Measurements from ENCODE around the gene LRP1B. TPM values are rescaled to one million over a fixed set of nuclear protein-coding genes. Genes with fewer than 3 reads are reported as not detected.

The LRP1B gene
- total RNA-seq, 1 experiment from 2014 or later = 0.17 TPM

DNA sequence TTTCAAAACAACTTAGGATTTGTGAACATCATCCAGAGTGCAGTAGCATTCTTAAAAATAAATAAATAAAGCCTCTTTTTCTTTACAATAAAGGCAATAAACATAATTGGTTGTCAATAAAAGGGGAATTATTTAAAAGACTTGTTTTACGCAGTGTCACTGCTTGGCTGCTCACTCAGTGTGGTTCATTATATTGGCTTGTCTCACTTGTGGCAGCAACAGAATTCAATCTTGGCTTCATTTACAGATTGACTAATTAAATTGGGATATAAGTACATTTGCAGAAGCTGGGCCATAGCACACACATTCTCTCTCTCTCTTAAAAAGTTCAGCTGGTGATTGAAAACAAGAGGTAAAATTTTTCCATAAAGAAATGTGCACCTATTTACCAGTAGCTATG lies 1027.6 kb downstream of the LRP1B start:
- no peak for DNase-seq
- Histone ChIP-seq H3K36me3 (replicated peaks; ENCODE audit: control insufficient read depth, insufficient read depth, low read length) (no peaks in the 10 kb centered on the region), H3K4me3 (ENCODE audit: insufficient read depth, low read depth, low read length) (no peak overlapping the region), H3K27me3 (ENCODE audit: control insufficient read depth, insufficient read depth, low read length) (no peaks in the 10 kb centered on the region)

DNA sequence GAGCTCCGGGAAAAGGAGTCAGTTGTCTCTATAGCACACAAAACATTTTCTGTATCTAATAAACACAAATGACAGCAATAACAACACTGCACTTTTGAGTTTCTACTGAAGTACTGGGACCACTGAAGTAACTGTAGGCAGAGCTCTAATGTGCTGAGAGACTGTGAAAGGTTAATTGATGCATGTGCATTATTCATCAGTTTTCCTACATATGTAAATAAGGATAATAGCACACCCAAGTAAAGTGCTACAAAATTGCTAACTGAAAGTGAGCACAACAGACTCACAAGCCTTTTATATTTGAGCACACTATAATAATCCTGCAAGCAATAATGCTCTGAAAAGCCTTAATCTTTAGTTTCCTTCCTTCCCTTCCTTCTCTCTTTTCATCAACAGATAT lies 1051.6 kb downstream of the LRP1B start:
- no peak for DNase-seq
- Histone ChIP-seq H3K4me3 (ENCODE audit: insufficient read depth, low read depth, low read length) (no peak overlapping the region), H3K27me3 (ENCODE audit: control insufficient read depth, insufficient read depth, low read length) (no peaks in the 10 kb centered on the region), H3K36me3 (replicated peaks; ENCODE audit: control insufficient read depth, insufficient read depth, low read length) (no peaks in the 10 kb centered on the region)

DNA sequence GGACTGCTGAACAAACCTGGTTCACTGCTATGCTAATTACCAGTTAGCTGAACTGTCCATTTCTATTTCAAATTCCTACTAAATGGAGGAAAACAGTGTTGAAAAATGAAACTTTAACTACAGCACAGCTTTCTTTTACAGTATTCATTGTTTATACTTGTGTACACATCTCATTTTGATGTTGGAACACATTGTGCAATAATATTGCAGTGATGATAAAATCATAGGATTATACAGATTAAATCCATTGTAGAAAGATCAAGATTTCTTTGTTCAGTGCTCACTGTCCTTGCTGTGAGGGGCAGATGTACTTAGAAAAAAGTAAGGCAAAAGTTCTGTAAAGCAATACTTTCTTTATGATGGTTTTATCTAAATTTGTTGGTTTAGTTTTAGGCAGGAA lies 1055.1 kb downstream of the LRP1B start:
- H3K36me3 ChIP-seq (replicated peaks; ENCODE audit: control insufficient read depth, insufficient read depth, low read length) = no peaks in the 10 kb centered on the region
- no peaks in the 10 kb centered on the region for H3K27me3 ChIP-seq (ENCODE audit: control insufficient read depth, insufficient read depth, low read length)
- DNase-seq = no peak
- no peak overlapping the region for H3K4me3 ChIP-seq (ENCODE audit: insufficient read depth, low read depth, low read length)

DNA sequence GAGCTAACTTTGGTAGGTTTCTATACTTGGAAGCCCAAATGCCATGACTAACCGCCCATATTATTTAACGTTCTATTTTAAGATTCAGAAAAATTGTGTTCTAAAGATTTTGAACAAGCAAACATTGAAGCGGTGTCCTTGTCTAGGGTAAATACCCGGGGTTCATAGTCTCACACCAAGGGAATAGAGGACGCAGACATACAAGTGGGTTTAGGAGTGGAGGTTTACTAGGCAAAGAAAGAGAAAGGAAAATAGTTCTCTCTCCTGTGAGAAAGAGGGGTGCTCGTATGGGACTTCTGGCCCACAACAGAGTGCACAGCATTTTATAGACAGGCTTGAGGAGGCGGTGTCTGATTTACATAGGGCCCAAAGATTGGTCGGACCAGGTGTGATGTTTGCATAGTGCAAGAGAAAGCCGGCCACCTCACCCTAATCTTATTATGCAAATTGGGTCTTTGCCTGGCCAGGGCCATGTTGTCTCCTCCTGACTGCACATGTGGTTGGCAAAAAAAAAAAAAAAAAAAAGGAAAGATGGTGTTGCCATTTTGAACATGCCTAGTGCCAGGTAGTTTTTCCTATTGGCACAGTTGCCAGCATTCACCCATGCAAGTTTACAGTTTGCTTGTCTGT lies 1062.6 kb downstream of the LRP1B start:
- Histone ChIP-seq H3K27me3 (ENCODE audit: control insufficient read depth, insufficient read depth, low read length) (no peaks in the 10 kb centered on the region), H3K4me3 (ENCODE audit: insufficient read depth, low read depth, low read length) (no peak overlapping the region), H3K36me3 (replicated peaks; ENCODE audit: control insufficient read depth, insufficient read depth, low read length) (no peaks in the 10 kb centered on the region)
- no peak for DNase-seq

DNA sequence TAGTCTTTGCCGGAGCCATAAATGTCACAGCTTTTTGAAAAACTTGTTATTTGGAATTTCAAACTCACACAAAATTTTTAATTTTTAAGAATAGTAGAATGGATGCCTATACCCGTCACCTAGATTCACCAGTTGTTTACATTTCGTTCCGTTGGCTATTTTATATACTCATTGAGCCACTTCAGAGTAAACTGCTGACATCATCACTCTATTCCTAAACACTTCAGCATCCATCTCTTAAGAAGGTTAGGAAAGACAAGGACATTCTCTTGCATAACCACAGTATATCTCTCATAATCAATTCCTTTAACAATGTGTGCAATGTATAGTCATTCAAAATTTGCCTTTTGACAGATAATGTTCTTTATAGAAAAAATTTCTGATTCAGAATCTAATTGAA lies 1065.8 kb downstream of the LRP1B start:
- Histone ChIP-seq H3K36me3 (replicated peaks; ENCODE audit: control insufficient read depth, insufficient read depth, low read length) (no peaks in the 10 kb centered on the region), H3K27me3 (ENCODE audit: control insufficient read depth, insufficient read depth, low read length) (no peaks in the 10 kb centered on the region), H3K4me3 (ENCODE audit: insufficient read depth, low read depth, low read length) (no peak overlapping the region)
- no peak for DNase-seq

DNA sequence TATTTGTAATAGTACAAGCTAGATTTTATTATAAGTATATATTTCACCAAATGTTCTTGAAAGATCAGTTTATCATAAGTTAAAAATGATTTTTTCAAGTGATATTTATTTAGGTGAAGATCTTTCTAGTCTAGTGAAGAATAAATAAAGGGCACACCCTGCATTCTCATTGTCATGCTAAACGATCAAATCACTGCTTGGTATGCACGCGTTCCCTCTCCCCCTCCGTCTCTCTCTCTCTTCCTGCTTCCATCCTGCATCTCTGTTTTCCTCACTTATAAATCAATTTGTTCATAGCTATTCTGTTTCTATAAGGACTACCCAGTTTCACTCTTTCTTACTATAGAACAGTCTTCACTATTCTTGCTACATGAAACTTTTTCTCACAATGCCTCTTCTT lies 1067.4 kb downstream of the LRP1B start:
- no peak overlapping the region for H3K4me3 ChIP-seq (ENCODE audit: insufficient read depth, low read depth, low read length)
- H3K36me3 ChIP-seq (replicated peaks; ENCODE audit: control insufficient read depth, insufficient read depth, low read length) = no peaks in the 10 kb centered on the region
- no peak for DNase-seq
- no peaks in the 10 kb centered on the region for H3K27me3 ChIP-seq (ENCODE audit: control insufficient read depth, insufficient read depth, low read length)

DNA sequence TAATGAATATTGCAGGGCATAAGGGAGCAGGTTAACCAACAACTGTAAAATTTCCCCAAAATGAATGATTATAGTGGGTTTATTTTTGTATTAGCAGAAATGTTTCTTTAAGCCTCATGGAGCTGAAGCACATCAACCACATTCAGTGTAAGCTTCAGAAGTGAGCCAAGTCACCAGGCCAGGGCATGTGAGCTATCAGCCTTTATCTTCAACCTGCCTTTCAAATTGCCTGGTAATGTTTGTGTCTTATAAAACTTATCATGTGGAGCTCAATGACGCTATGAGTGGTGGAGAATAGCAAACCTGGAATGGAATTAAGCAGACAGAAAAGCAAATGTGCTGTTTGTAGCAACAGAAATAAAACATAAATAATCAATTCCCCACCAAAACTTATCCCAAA lies 1068.4 kb downstream of the LRP1B start:
- Histone ChIP-seq H3K36me3 (replicated peaks; ENCODE audit: control insufficient read depth, insufficient read depth, low read length) (no peaks in the 10 kb centered on the region), H3K27me3 (ENCODE audit: control insufficient read depth, insufficient read depth, low read length) (no peaks in the 10 kb centered on the region)
- no peak for DNase-seq

DNA sequence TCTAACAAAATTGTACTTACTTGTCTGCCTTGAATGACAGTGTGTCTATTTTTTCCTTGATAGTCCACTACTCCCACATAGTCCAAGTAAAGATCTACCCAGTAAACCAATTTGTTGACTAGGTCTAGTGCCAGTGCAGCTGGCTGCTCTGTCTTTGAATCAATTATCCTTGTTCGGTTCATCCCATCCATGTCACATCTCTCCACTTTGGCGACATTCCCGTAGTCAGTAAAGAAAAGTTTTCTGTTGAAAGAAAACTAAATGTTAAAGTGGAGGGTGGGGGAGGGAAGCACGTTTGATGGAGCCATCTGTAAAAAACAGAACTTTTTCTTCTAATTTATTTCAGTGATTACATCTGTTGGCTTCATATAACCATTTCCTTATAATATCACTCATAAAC lies 1068.8 kb downstream of the LRP1B start:
- DNase-seq = no peak
- Histone ChIP-seq H3K27me3 (ENCODE audit: control insufficient read depth, insufficient read depth, low read length) (no peaks in the 10 kb centered on the region), H3K36me3 (replicated peaks; ENCODE audit: control insufficient read depth, insufficient read depth, low read length) (no peaks in the 10 kb centered on the region), H3K4me3 (ENCODE audit: insufficient read depth, low read depth, low read length) (no peak overlapping the region)

More for the DNA sequence above, 1068.4 kb downstream of the LRP1B start:
- H3K4me3 ChIP-seq (ENCODE audit: insufficient read depth, low read depth, low read length) = no peak overlapping the region

- Histone ChIP-seq H3K4me3 (ENCODE audit: insufficient read depth, low read depth, low read length) (no peak overlapping the region), H3K27me3 (ENCODE audit: control insufficient read depth, insufficient read depth, low read length) (no peaks in the 10 kb centered on the region), H3K36me3 (replicated peaks; ENCODE audit: control insufficient read depth, insufficient read depth, low read length) (no peaks in the 10 kb centered on the region)
- DNase-seq = no peak
These were observed 1072.3 kb downstream of the LRP1B start for GRCh38 chr2:141058556-141058955.

GRCh38 chr2:141055531-141055930 lies 1075.3 kb downstream of the LRP1B start:
- H3K4me3 ChIP-seq (ENCODE audit: insufficient read depth, low read depth, low read length) = no peak overlapping the region
- no peak for DNase-seq
- no peaks in the 10 kb centered on the region for H3K27me3 ChIP-seq (ENCODE audit: control insufficient read depth, insufficient read depth, low read length)
- H3K36me3 ChIP-seq (replicated peaks; ENCODE audit: control insufficient read depth, insufficient read depth, low read length) = no peaks in the 10 kb centered on the region

- H3K27me3 ChIP-seq (ENCODE audit: control insufficient read depth, insufficient read depth, low read length) = no peaks in the 10 kb centered on the region
- no peaks in the 10 kb centered on the region for H3K36me3 ChIP-seq (replicated peaks; ENCODE audit: control insufficient read depth, insufficient read depth, low read length)
- no peak overlapping the region for H3K4me3 ChIP-seq (ENCODE audit: insufficient read depth, low read depth, low read length)
- no peak for DNase-seq
These were observed 1081.9 kb downstream of the LRP1B start for GRCh38 chr2:141048951-141049350.

DNA sequence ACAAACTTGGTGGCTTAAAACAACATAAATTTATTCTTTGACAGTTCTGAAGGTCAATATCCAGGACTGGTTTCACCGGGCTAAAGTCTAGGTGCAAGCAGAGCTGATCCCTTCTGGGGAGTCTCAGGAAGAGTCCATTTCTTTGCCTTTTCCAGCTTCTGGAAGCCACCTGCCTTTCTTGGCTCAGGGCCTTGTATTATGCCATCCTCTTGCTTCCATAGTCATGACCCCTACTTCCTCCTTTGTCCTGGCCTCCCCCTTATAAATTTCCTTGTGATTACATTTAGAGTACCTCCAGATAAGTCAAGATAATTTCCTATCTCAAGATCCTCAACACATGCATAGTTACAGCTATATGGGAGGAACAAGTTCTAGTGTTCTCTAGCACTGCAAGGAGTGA lies 1089.5 kb downstream of the LRP1B start:
- Histone ChIP-seq H3K4me3 (ENCODE audit: insufficient read depth, low read depth, low read length) (no peak overlapping the region), H3K36me3 (replicated peaks; ENCODE audit: control insufficient read depth, insufficient read depth, low read length) (no peaks in the 10 kb centered on the region), H3K27me3 (ENCODE audit: control insufficient read depth, insufficient read depth, low read length) (no peaks in the 10 kb centered on the region)
- DNase-seq = no peak

GRCh38 chr2:141038341-141038740 lies 1092.5 kb downstream of the LRP1B start:
- Histone ChIP-seq H3K36me3 (replicated peaks; ENCODE audit: control insufficient read depth, insufficient read depth, low read length) (no peaks in the 10 kb centered on the region), H3K27me3 (ENCODE audit: control insufficient read depth, insufficient read depth, low read length) (no peaks in the 10 kb centered on the region), H3K4me3 (ENCODE audit: insufficient read depth, low read depth, low read length) (no peak overlapping the region)
- no peak for DNase-seq

DNA sequence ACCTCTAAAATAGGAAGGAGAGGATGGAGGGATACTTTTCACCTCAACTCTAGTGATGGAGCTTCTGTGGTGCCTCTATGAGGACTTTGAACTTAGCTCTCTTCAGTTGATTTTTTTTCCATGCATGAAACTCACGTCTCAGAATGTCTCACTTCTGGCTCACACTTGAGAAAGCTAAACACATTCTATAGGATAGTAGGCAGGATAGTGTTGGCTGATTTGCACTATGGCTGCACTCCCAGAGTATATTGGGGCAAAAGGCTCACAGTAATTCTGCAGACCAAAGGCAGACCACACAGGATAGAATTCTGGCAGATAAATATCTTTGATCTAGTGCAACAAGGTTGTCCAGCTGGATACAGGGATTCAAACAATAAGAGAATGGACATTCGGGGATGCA lies 1093.5 kb downstream of the LRP1B start:
- no peak for DNase-seq
- Histone ChIP-seq H3K4me3 (ENCODE audit: insufficient read depth, low read depth, low read length) (no peak overlapping the region), H3K27me3 (ENCODE audit: control insufficient read depth, insufficient read depth, low read length) (no peaks in the 10 kb centered on the region), H3K36me3 (replicated peaks; ENCODE audit: control insufficient read depth, insufficient read depth, low read length) (no peaks in the 10 kb centered on the region)

DNA sequence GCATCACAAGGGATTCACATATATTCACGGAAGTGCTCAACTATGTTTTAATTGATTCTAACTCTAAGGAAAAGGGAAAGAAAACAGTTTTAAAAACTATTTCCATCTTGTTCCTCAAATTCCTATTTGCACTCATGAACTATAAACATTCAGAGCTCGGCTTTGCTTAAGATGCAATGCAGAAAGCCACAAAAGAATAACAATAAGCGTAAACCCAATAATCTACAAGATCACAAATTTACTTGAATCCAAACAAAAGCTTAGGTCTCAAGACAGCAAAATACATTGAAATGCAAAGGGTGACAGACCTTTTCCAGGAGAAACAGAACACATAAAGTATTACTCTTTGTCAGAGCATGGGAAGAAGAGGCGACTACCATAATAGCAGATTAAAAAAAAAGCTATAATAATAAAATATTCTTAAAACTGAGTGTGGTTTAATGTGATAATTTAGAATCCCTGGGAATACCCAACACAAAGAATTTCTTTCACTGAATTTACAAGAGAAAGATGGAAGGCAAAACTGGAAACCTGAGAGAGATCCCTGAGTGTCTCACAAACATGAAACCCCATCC lies 1094.9 kb downstream of the LRP1B start:
- H3K4me3 ChIP-seq (ENCODE audit: insufficient read depth, low read depth, low read length) = no peak overlapping the region
- DNase-seq = no peak
- no peaks in the 10 kb centered on the region for H3K27me3 ChIP-seq (ENCODE audit: control insufficient read depth, insufficient read depth, low read length)
- no peaks in the 10 kb centered on the region for H3K36me3 ChIP-seq (replicated peaks; ENCODE audit: control insufficient read depth, insufficient read depth, low read length)

All from H7 (cell line).